Suppressor macrophage (primary cell): ENCODE data around the gene GARS1.
A peak's percentile ranks its signal among the peaks of the same experiment; 100 is the strongest.
"Not testable (repeated sequence)": the region's sequence is repeated elsewhere in the genome, so short reads cannot be mapped to it uniquely, and the experiment has no call there.

Experiments used
- DNase-seq, 4 experiments: peaks; one replicate each; pipeline ENCODE4 v3.0.0-alpha.2; 2020 to 2022

GARS1 gene

DNA sequence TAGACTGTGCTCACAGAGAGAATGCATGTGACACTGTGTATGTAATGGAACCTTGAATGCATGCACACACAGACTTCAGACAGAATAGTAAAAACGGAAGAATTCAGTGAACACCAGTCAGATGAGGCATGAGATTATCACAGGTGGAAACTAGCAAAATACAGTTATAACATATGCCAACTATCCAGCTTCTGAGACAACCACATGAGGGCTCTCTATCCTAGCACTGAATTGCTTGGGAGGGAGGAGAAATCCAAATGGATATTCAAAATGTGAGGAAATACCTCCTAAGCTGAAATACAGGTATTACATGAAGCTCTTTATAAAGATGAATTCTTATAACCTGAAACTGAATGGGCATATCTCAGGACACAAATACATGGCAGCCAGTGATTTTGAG is 30.6 kb downstream of the GARS1 start:
- DNase-seq: no peak

DNA sequence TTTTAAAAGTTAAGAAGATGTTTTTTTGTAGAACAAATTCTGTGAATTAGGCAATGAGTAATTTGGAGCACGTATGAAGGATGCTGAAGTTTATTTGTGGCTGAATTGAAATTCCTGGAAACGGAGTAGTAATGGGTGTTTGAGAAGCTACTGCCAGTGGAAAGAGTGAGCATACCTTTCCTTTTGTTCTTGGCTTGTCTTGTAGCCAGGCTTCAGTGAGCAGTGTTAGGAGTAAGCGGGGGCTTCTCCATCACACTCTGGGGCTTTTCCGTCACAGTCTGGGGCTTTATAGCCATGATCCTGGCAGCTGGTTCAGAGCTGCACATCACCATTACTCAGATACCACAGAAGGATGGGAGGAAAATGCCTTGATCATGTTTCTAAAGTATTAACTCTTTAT is 32.3 kb downstream of the GARS1 start:
- no peak for DNase-seq

DNA sequence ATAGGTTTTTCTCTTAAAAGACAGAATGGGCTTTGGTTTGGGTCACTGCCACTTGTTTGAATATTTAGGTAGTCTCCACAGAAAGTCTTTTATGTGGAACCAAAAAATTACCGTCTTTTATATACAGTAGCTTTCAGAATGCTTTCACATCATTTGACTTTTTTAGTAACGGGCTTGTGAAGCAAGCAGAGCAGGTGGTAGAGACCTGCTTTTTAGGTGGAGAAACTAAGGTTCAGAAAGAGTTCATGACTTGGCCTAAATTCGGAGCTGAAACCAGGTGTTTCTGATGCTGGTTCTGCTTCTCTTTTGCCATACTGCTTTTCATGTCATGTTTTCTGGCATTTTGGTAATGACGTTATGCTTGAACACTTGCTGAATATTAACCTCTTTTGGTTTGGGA is 36.3 kb downstream of the GARS1 start:
- DNase-seq: no peak

DNA sequence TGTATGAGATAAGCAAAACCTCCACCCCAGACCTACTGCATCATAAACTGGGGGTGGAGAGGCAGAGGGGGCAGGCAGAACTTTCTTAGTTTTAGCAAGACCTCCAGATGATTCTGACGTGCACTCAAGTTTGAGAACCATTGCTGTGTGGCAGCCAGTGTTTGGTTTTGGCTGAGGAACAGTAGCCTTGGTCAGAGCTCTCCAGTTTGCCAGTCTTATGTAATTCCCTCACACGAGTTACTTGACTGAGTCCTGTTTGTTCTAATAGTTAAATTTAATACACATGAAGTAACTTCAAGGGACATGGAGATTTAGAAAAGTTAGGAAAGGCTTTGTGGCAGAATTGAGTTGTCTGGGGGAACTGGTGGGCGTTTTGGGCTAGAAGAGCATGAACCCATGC is 38.5 kb downstream of the GARS1 start:
- DNase-seq: peak in 1 of 4 experiments; percentile 3

DNA sequence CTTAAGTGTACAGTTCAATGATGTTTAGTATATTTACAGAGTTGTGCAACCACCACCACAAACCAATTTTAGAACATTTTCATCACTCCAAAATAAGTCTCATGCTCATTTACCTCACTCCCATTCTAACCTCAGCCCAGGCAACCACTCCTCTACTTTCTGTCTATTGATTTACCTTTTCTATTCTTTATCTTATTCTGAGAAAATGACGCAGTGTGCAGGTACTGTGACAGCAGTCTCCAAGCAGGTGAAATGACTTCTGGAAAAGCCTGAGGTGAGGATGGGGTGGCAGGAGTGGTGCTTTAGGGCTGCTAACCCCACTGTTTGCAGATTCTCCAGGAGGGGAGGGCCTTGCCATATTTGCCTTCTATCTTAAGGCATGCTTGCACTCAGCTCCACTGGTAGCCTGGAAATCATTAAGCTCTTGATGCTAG is 39.5 kb downstream of the GARS1 start:
- no peak for DNase-seq

DNA sequence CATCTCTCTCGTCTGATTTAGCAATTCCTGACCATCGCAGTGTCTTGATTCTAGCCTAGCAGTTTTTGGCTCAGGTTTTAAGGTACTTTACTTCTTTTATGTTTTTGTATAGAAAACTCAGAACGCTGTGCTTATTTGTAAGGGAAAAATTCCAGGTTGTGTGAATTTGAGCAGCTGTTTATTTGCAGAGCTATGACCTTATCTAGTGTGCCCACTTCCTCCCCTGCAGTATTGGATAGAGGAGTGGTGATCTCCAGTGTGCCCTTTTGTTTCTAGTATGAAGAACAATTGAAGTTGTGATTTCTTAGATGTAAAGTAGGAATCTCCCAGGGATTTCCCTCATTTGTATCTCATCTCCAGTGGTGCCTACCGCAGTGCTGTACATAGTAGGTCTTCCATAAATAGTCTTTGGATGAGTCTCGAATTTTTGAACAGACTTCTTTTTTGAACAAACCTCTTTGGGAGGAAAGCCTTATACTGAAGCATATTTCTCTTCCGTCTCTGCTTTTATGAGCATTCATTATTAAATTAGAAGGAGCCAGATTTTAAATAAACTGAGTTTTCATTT is 40.0 kb downstream of the GARS1 start:
- DNase-seq: no peak

DNA sequence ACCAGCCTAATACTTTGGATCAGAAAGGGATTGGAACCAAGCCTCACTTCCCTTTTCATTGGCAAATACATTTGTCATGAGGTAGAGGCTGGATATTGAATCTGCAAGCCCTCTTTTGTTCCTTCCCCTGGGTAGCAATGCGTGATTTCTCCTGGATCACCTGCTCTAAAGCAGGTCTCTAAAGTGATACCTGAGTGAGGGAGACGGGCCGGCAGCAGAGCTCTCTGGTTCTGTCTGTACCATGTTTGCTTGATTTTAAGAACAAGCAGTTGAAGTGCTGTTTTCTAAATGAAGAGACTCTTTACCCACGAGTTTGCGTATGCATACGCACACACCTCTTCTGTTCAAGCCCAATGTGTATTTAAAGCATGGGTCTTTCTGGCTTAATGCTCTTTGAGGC is 41.1 kb downstream of the GARS1 start:
- no peak for DNase-seq

DNA sequence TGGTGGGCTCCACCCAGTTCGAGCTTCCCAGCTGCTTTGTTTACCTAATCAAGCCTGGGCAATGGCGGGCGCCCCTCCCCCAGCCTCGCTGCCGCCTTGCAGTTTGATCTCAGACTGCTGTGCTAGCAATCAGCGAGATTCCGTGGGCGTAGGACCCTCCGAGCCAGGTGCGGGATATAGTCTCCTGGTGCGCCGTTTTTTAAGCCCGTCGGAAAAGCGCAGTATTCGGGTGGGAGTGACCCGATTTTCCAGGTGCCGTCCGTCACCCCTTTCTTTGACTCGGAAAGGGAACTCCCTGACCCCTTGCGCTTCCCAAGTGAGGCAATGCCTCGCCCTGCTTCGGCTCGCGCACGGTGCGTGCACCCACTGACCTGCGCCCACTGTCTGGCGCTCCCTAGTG is 47.6 kb downstream of the GARS1 start:
- DNase-seq: not testable (repeated sequence)

DNA sequence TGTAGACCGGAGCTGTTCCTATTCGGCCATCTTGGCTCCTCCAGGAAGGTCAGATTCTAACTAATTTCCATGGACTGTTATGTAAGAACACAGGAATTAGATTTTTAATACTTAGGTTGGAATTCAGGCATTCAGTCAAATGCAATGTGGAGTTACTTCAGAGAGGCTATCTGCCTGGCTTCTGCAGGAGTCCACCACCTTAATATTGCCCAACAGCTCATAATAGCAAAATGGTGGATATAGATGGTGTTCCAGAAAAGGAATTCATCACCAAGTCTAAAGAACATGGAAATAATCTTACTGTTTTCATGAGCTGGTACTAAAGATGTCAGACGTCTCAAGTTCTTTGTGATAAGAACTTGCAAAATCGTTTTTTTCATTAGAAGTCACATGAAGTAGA is 48.1 kb downstream of the GARS1 start:
- DNase-seq: no peak

DNA sequence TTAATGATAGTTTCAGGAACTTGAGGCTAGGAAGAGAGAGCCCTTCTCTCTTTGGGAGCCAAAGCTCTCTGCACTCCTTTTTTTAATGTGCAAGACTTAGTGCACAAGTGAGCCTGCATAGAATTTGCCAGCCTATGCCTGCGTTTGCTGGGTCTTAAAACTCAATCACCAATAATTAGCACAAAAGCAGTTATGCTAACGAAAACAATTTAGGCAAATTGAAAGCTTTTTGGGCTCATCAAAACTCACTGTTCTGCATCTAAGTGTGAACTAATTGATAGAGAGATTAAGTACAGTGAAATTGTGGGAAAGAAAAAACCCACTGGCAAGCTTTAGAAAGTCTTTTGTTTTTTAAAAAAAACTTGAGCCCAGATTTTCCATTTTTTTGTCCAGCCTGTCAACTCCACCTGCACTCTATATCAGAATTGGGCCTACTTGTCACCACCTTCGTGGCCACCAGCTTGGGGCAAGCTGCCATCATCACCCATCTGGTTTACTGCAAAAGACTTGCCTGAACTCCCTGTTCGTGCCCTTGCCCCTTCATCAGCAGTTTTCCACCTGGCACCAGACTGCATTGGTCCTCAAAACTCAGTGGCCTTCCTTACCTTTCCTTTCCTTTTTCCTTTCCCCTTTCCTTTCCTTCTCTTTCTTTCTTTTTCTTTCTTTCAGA is 49.7 kb downstream of the GARS1 start:
- DNase-seq: no peak

DNA sequence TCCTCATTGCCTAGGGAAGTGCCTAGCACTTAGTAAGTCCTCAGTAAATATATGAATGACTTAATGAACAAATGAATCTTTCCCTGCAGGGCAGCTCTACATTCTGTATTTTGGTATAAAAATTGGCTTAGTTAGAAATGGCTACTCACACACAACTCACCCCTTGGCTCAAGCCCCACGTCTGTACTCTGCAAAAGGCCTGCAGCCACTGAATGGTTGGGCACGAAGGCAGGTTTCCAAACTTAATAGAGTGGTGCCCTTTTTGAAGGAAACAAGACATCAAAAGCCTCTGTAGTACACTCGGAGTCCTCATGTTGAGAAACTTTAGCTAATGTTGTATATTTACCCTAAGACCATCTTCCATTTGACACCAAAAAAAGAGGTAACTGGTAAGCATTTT is 51.0 kb downstream of the GARS1 start:
- no peak for DNase-seq

DNA sequence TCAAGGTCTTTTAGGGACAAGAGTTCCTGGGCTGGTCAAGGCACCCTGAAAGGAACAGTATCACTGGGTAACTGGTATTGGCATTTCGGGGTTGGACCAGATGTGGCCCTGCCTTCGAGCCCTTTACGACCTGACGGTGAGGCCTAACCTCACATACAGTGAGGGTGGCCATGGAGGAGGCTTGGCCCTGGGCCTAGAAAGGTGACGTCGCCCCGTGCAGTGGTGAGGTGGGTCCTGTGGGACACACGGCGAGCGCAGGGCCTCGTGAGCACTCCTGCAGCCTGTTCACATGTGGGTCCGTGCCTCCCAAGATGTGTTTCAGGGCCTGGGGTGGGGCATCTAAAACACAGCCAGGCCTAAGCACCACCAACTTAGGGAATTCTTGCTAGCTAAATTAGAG is 51.5 kb downstream of the GARS1 start:
- DNase-seq: no peak

DNA sequence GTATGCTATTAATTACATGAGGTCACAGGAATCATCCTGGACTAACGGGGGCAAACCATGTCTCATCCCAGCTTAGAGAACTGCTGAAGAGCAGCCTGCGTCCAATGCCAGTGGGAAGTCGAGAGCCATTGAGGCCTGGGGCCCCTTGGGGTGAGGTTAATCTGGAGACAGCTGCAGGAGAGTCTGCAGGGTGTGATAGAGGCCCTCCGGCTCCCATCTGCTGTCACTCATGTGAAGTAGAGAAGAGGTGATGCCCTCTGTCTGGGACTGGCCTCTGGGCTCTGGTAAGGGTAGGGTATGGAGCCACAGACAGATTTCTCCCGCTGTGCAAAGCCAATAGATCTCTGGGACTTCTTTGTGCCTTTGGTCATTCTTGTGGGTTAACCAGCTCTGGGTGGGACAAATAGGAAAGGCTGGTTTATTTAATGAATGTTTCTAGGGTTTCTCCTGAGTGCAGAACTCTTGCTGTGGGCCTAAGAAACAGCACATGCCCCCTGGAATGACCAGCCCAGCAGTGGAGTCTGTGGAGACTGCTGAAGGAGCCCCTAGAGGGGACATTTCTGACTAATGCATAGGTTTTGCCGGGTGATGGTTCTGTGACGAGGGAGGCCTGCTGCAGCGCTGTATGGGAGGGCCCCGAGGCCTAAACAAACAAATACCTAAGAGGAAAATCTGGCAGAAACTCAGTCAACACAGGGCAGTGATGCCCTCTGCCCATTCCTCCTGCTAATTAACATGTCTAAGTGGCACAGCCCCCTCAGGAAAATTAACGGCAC is 53.1 kb downstream of the GARS1 start:
- DNase-seq: no peak

DNA sequence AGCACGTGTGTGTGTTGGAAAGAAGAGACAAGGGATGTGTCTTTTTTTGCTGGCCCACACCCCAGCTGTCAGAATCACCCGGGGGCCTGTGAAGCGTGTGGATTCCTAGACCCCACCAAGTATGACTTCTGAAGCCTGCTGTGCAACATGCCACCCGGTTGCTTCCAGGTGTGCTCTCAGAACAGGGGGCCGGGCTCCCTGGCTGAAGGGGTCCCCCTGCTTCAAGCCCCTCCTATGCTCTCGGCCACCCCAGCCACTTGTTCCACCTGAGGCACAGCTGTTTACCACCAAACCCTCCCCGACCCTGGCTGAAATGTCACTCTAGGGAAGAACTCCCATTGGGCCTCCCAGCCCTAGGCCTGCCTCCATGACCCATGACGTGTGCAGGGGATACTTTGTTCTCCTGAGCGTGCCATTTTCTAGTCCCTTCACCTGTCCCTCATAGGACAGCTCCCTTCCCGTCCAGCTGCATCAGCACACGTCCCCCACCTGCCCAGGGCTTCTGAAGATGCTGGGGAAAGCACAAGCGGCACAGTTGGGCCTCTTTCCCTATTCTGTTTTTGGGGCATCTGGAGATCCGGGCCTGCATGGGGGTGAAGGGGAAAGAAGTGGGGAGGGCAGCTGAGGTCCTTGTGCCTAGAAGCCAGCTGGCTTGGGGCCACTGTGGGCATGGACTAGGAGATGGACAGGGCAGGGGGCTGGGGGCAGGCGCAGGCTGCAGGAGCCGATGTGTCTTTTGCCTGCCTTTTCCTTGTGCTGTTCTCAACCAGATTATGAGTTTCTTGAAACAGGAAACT is 54.3 kb downstream of the GARS1 start:
- DNase-seq: no peak

DNA sequence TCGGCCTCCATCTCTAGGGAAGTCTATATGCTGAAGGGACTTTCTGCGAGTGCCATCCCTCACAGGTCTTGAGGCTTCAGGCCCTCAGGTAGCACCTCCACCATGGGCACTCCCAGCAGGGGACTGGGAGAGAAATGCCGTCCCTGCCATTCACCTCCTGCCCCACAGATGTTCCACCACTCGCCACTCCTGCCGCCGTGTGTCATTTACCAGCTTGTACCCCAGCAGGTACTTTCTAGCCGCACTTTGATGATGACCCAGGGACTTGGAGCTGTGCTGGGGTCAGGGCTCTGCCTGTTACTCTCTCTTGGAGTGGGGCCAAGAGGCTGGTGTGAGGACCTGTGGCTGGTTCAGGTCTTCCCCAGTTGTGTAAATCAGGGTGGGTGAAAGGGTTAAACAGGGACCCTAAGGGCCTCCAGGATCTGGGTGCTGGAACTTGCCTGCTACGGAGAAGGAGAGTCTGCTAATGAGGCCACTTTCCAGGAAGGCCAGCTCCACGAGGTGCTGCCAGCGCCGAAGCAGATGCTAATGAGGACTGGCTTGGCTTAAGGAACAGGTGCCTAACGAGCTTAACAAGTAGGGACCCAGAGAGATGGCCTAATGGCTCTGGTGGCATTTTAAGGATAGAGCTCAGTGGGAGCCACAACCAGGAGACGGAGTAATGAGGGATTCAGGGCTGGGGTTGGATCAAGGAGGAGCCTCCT is 55.2 kb downstream of the GARS1 start:
- DNase-seq: no peak

DNA sequence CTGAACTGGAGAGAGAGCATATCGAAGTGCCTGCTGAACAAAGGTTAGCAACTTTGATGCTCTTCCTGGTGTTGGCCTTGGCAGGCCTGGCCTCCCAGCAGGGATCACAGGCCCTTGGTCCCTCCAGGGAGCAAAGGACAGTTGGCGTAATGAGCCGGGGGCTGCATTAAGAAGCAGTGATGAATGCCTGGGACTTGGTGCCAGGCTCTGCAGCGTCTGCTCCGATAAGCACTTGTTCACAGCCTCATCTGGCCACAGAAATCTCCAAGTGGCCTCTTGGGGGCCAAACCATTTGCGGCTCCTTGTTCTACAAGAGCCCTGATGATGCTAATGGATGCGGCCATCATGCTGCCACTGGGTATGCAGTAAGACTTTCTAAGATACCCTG is 55.7 kb downstream of the GARS1 start:
- no peak for DNase-seq

DNA sequence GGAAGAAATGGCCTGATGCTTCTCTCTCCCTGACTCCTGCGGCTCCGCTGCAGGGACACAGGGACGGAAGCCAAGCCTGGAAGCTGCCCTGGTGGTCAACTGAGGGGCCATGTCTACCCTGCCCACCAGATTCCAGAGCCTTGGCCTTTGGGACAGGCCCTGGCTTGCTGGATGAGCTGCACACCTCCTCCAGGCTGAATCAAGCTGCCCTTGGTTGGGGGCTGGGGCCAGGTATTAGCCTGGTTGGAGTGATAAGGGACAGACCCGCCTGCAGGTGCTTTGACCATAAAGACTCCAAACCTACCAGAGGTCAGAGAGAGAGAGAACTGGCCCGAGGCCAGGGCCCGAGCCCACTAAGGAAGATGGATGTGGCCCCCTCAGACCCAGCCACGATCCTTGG is 57.5 kb downstream of the GARS1 start:
- no peak for DNase-seq

DNA sequence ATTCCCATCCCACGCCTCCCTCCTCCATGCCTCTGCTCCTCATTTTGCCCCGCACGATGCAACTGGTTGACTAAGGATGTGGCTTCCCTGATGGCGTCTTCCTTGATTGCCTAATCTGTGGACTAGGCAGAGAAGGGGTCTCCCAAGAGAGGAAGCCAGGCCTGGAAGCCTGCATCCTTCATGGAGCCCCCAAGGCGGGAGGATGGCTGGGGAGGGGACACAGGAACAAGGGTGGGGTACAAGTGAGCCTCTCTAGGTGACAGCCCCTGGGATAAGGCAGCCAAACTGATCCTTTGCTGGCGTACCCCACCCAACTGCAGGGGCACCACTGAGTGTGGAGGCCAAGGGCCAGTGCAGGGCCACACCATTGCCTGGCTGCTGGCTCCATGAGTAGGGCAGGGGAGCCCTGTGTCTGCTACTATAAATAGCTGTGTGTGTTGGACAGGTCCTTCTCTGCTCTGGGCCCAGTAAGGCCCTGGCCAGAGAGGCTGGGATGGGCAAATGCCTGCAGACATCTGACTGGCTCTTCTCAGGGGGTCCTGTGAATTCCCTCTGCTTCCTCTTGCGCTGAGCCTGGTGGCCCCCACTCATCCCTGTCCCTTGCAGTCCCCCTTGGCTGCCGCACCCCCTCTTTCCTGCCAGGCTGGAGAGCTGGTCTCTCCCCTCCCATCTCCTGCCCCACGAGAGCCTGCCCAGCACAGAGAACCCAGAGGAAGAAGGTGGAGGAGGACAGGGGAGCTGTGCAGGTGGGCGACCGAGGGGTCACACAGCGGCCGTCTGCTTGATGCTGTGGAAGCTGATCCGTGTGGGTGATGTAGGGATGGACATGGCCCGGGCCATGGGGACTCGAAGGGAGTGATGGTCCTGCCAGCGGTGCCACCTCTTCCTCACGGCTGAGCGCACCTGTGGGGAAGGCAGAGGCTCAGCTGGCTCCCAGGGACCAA is 58.3 kb downstream of the GARS1 start:
- no peak for DNase-seq

DNA sequence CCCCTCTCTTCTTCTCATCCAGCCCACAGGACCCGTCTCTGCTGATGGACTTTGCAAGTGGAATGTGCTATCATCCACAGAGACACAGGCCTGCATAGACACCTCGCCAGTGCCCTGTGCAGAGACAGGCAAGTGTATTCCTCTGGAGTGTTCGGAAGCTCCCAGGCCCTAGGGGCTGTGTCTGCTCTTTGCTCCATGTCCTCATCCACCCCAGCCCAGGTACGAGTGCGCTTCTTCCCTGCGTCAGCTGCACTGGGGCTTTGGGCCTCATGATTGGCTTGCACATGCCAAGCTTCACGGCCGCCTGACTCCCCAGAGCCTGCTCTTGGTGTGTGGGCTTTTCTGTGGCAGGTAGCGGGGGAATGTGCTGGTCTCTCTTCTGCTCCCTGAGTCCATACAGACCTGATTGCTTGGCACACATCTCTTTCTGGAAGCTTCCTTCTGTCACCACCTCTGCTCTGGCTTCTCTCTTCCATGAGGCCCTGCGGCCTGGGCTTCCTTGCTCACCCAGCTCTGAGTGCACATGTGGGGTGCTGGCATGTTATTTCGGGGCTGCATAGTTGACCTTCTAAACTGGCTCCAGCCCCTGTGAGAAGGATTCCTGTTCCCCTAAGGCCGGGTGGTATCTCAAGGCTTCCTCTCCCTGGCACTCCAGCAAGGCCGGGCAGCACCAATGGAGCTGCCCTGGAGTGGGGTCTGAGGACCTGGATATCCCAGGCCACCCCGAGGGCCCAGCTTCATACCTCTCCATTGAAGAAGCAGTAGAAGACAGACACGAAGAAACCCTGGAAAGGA is 59.8 kb downstream of the GARS1 start:
- DNase-seq: no peak

DNA sequence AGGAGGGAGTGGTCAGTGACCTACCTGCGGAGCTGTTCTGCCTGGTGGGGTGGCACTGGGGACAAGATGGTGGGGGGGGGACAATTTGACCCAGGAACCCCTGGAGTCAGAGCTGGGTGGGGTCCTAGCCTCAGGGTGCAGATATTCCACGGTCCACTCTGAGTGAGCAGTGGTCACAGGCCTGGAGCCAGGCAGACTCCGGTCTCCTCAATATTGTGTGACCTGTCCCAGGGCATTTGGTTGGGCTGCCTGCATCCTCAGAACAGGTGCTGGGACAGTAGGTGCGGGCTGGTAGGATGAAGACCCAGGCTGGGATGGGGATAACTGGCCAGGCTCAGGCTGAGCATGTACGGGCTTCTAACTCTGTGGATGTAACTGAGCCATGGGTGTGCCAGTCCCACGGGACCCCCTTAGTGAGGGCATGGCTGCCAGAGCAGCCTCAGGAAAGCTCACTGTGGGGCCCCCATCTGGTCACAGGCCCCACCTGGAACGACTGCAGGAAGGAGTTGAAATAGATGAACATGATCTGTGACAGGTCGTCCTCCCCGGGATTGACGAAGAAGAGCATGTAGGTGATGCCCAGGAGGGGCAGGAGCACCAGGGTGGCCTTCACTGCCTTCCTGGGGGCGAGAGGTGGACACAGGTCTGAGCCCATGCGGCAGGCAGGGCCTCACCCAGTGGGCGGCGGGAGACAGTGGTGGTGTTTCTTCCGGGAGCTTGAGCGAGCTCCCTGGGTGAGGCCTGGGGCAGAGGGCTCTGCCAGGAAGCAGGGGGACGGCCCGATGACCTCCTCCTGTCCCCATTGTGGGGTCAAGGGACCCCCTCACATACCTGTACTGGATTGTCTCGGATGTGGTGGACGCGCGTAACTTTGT is 60.7 kb downstream of the GARS1 start:
- DNase-seq: no peak
